Measurements from ENCODE around the gene UBTF.
"Not testable (repeated sequence)": the region's sequence is repeated elsewhere in the genome, so short reads cannot be mapped to it uniquely, and the experiment has no call there.

Gene UBTF

DNA sequence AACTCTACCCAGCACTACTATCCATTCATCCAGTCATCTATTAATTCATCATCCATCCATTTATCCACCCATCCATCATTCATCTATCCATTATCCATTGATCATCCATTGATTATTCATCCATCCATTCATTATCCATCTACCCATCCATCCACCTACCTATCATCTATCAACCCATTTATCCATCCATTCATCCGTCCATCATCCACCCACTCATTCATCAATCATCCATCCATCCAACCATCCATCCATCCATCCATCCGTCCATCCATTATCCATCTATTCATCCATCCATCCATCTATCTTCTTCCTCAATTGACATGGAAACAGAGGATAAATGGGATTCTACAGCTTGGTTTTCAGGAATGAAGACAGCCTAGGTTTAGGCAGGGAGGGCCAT is 36.4 kb upstream of the UBTF start:
- H3K27me3 ChIP-seq (ENCODE audit: insufficient read depth, low read length) = peaks cover 25% of the 10 kb centered on the region
- H3K4me3 ChIP-seq (ENCODE audit: low read length) = no peak overlapping the region
- H2AFZ ChIP-seq (ENCODE audit: low read depth, low read length) = no peak overlapping the region
- no peaks in the 10 kb centered on the region for H3K4me1 ChIP-seq (ENCODE audit: insufficient read depth, low read length)
- H3K9me3 ChIP-seq (ENCODE audit: low read length) = no peaks in the 10 kb centered on the region
- no peaks in the 10 kb centered on the region for H3K36me3 ChIP-seq (ENCODE audit: insufficient read depth, low read length)

DNA sequence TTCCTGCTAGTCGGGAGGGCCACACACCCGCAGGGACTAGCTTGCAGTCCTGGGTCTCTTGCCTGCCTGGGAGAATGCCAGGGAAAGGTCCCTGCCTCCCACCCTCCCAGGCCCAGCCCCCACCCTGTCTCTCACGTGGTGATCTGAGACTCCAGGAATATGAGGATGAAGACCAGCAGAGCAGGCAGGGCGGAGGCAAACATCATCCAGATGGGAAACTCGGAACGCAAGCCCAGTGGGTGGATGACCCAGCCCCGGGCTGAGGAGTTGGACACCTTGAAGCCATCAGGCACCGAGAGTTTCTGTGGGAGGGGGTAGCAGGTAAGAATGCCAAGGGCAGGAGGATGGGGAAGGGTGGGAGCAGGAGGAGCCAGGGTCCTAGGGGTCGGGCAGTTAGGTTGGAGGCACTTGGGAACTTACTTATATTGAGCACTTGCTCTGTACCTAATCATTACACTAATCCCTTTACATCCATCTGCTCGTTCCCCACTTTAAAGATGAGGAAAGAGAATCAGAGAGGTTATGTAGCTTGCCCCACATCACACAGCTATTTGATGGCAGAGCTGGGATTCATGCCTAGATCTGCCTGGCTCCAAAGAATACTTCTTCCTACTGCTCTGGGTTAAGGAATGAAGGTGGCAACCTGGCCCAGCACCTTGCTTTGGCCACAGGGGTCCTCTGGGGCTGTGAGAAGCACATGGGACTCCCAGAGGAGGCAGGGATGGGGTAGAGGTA is 35.1 kb upstream of the UBTF start:
- H3K27me3 ChIP-seq (ENCODE audit: insufficient read depth, low read length) = peaks cover 21% of the 10 kb centered on the region
- no peak overlapping the region for H3K4me3 ChIP-seq (ENCODE audit: low read length)
- no peaks in the 10 kb centered on the region for H3K36me3 ChIP-seq (ENCODE audit: insufficient read depth, low read length)
- no peak overlapping the region for H2AFZ ChIP-seq (ENCODE audit: low read depth, low read length)
- H3K9me3 ChIP-seq (ENCODE audit: low read length) = no peaks in the 10 kb centered on the region
- no peaks in the 10 kb centered on the region for H3K4me1 ChIP-seq (ENCODE audit: insufficient read depth, low read length)

DNA sequence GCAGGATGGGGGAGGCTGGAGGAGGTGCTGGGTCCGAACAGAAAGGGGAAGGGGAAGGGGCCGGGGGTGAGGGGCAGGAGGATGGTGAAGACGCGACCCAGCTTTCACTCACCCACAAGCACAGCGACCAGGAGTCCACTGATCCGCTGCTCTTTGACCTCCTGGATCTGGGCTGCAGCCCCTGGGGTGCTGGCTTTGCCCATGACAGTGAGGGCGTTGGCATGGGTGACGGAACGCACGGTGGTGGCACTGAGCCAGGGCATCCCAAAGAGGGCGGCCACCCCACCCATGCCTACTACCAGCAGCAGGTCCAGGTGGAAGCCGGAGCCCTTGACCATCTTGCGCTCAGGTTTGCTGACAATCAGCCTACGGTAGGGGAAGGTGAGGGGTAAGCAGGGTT is 33.5 kb upstream of the UBTF start:
- Histone ChIP-seq H3K36me3 (ENCODE audit: insufficient read depth, low read length) (no peaks in the 10 kb centered on the region), H2AFZ (ENCODE audit: low read depth, low read length) (no peak overlapping the region), H3K4me1 (ENCODE audit: insufficient read depth, low read length) (no peaks in the 10 kb centered on the region), H3K9me3 (ENCODE audit: low read length) (no peaks in the 10 kb centered on the region), H3K27me3 (ENCODE audit: insufficient read depth, low read length) (peaks cover 19% of the 10 kb centered on the region), H3K4me3 (ENCODE audit: low read length) (no peak overlapping the region)

DNA sequence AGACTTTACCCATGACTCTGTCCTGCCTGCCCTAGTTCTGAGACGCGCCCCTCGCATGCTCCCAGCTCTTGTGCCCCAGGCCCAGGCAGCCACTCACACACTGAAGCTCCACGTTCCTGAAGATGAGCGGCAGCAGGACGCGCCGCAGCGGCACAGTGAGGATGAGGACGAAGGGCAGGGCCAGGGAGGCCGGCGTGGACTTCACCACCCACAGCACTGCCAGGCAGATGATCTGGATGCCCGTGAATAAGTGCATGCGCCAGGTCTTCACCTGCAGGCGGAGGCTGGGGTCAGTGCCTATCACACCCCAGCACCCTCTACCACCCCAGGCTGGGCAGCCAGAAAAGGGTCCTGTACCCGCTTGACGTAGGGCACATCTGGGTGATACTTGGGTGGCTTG is 31.6 kb upstream of the UBTF start:
- H3K27me3 ChIP-seq (ENCODE audit: insufficient read depth, low read length) = peaks cover 26% of the 10 kb centered on the region

DNA sequence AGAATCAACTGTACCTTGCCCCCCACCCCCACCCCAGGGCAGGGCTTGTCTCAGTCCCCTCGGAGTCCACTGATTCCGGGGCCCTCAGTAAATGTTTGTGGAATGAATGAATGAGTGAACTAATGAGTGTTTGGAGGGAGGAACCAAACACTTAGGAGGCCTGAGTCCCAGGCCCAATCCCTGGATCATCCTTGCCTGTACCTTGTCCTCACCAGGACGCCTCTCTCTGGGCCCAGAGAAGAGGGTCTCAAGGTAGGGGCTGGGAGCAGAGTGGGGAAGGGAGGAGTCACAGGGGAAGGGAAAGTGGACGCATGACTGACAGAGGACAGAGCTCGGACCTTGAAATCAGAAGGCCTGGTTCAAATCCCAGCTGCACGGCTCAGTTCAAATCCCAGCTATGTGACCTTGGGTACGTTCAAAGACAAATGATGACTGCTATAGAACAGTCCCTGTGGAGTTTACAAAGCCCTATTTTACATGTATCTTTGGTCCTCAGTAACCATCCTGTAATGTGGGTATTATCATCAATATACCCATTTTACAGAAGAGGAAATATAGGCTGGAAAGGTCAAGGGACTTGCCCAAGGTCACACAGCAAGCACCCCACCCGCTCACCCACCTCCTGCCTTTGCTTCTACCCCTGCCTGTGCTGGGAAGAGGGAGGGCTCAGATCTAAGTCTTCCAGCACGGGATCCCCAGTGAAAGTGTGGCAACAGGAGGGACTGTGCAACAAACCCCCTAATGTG is 30.2 kb upstream of the UBTF start:
- Histone ChIP-seq H3K4me3 (ENCODE audit: low read length) (no peak overlapping the region), H3K36me3 (ENCODE audit: insufficient read depth, low read length) (no peaks in the 10 kb centered on the region), H3K4me1 (ENCODE audit: insufficient read depth, low read length) (no peaks in the 10 kb centered on the region), H3K27me3 (ENCODE audit: insufficient read depth, low read length) (peaks cover 29% of the 10 kb centered on the region), H3K9me3 (ENCODE audit: low read length) (no peaks in the 10 kb centered on the region), H2AFZ (ENCODE audit: low read depth, low read length) (no peak overlapping the region)

More for the DNA sequence above, 31.6 kb upstream of the UBTF start:
- Histone ChIP-seq H3K9me3 (ENCODE audit: low read length) (no peaks in the 10 kb centered on the region), H3K36me3 (ENCODE audit: insufficient read depth, low read length) (no peaks in the 10 kb centered on the region), H3K4me1 (ENCODE audit: insufficient read depth, low read length) (no peaks in the 10 kb centered on the region), H3K4me3 (ENCODE audit: low read length) (no peak overlapping the region), H2AFZ (ENCODE audit: low read depth, low read length) (no peak overlapping the region)

DNA sequence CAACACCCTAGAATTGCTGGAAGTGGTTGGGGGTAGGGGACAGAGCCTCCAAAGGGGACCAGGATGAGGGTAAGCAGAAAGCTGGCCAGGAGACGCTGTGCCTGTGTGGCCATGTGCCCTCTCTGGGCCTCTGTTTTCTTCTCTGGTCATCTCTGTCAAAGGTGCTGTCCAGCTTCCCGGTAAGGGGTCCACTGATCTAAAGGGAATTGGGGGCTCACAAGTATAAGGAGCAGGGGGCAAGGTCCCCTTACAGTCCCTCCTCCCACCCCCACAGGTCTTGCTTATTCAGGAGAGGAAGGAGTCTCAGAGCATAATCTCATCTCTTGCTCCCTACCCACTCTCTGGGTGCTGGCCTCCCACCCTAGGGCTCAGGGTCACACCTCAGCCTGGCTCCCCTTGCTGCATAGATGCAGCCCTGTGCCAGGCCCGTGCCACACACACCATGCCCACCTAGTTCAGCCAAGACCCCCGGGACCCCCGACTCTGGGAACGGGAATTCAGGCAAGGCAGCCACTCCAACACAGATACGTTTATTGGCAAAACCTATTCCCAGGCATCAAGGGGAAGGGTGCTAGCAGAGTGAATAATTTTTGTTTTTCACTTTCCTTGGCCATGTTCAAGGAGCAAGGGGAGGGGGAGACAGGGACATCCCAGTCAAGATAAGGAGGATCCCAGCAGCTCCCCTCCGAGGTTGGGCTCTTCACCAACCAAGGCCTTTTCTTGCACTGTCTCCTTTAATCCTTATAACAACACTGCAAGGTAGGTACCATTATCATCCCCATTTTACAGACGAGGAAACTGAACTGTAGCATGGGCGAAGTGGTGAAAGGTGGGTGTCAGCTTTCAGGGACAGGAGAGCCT is 28.6 kb upstream of the UBTF start:
- Histone ChIP-seq H2AFZ (ENCODE audit: low read depth, low read length) (no peak overlapping the region), H3K4me1 (ENCODE audit: insufficient read depth, low read length) (no peaks in the 10 kb centered on the region), H3K9me3 (ENCODE audit: low read length) (no peaks in the 10 kb centered on the region)

DNA sequence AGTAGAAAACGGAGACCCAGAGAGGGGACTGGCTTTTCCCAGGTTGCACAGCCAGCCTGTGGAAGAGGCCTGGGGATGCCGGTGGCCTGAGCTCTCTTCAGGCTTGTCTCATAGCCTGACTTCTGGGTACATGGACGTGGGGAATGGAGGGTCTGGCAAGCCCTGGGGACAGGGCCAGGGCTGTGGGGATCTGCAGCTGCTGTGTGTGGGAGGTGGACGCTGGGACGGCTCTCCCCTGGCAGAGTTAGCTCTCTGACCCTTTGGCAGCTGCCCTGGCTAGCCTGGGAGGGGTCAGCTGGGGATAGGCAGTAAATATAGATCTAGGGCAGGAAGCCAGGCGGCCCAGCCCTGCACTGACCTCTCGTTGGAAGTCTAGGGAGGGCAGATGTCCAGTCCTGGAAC is 28.0 kb upstream of the UBTF start:
- H3K4me3 ChIP-seq (ENCODE audit: low read length) = no peak overlapping the region
- no peaks in the 10 kb centered on the region for H3K36me3 ChIP-seq (ENCODE audit: insufficient read depth, low read length)
- no peaks in the 10 kb centered on the region for H3K4me1 ChIP-seq (ENCODE audit: insufficient read depth, low read length)
- peaks cover 26% of the 10 kb centered on the region for H3K27me3 ChIP-seq (ENCODE audit: insufficient read depth, low read length)
- no peaks in the 10 kb centered on the region for H3K9me3 ChIP-seq (ENCODE audit: low read length)
- no peak overlapping the region for H2AFZ ChIP-seq (ENCODE audit: low read depth, low read length)

More for the DNA sequence above, 28.6 kb upstream of the UBTF start:
- H3K36me3 ChIP-seq (ENCODE audit: insufficient read depth, low read length) = no peaks in the 10 kb centered on the region
- no peak overlapping the region for H3K4me3 ChIP-seq (ENCODE audit: low read length)
- peaks cover 28% of the 10 kb centered on the region for H3K27me3 ChIP-seq (ENCODE audit: insufficient read depth, low read length)

DNA sequence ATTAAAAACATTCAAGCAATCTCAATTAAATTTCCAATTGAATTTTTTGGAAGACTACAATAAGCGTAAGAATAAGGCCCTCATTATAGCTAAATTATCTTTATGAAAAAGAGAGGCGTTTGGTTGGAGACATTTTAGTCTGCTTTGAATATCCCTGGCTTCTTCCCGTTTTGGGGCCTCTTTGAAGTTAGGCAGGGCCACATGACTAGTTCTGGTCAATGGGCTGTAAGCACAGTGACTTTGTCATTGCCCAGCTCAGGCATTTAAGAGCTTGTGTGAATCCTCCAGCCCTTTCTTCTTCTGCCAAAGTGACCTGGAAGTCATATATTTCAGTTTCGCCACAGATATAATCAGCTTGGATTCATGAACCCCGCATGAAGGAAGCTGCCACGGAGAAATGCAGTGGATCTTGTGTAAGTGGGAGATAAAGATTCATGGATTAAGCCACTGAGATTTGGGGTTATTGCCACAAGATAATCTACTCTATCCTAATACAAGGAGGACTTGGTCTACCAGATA is 21.7 kb upstream of the UBTF start:
- Histone ChIP-seq H3K27me3 (ENCODE audit: insufficient read depth, low read length) (peaks cover 6% of the 10 kb centered on the region), H3K4me3 (ENCODE audit: low read length) (no peak overlapping the region), H3K4me1 (ENCODE audit: insufficient read depth, low read length) (no peaks in the 10 kb centered on the region)

DNA sequence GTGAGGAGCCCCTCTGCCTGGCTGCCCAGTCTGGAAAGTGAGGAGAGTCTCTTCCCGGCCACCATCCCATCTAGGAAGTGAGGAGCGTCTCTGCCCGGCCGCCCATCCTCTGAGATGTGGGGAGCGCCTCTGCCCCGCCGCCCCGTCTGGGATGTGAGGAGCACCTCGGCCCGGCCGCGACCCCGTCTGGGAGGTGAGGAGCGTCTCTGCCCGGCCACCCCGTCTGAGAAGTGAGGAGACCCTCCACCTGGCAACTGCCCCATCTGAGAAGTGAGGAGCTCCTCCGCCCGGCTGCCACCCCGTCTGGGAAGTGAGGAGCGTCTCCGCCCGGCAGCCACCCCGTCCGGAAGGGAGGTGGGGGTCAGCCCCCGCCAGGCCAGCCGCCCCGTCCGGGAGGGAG is 18.4 kb upstream of the UBTF start:
- H2AFZ ChIP-seq (ENCODE audit: low read depth, low read length); H3K27me3 ChIP-seq (ENCODE audit: insufficient read depth, low read length); H3K36me3 ChIP-seq (ENCODE audit: insufficient read depth, low read length); H3K9me3 ChIP-seq (ENCODE audit: low read length); H3K4me1 ChIP-seq (ENCODE audit: insufficient read depth, low read length); H3K4me3 ChIP-seq (ENCODE audit: low read length): not testable (repeated sequence)

More for the DNA sequence above, 21.7 kb upstream of the UBTF start:
- Histone ChIP-seq H3K9me3 (ENCODE audit: low read length) (no peaks in the 10 kb centered on the region), H2AFZ (ENCODE audit: low read depth, low read length) (no peak overlapping the region), H3K36me3 (ENCODE audit: insufficient read depth, low read length) (no peaks in the 10 kb centered on the region)

DNA sequence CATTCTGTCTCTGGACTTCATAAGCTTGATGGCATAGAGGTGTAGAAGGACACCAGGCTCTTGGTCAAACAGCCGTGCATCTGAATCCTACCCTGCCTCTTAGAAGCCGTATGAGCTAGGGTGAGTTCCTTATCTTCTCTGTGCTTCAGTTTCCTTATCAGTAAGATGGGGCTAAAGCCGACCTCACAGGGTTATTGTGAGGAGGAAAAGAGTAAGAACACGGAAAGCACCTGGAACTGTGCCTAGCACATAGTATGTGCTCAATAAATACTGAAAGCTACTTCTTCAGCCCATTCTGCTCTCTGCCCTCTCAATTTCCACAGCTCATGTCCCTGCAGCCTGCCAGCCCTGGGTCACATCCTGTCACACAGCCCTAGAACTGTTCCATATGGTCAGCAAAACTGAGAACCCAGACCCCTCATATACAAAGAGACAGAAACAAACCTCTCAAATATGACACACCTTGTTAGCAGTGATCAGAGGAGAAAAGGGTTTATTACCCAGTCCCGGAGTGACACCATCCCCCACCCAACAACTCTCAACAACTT is 17.0 kb upstream of the UBTF start:
- Histone ChIP-seq H2AFZ (ENCODE audit: low read depth, low read length) (no peak overlapping the region), H3K27me3 (ENCODE audit: insufficient read depth, low read length) (no peaks in the 10 kb centered on the region), H3K4me1 (ENCODE audit: insufficient read depth, low read length) (no peaks in the 10 kb centered on the region), H3K9me3 (ENCODE audit: low read length) (no peaks in the 10 kb centered on the region), H3K36me3 (ENCODE audit: insufficient read depth, low read length) (no peaks in the 10 kb centered on the region), H3K4me3 (ENCODE audit: low read length) (no peak overlapping the region)

DNA sequence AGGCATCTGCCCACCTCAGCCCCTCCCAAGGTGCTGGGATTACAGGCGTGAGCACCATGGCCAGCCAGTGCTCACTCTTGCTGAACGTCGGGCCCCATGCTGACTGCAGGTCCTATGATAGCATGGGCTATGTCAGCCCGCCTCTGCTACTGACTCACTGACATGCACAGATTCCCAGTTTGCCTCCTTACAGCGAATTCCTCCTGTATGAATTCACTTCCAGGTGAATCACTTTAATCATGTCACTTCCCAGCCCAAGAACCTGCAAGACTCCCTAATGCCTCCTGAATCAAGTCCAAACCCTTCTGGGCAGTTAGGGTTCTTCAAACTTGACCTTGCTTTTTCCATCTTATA is 16.1 kb upstream of the UBTF start:
- no peak overlapping the region for H2AFZ ChIP-seq (ENCODE audit: low read depth, low read length)
- no peaks in the 10 kb centered on the region for H3K4me1 ChIP-seq (ENCODE audit: insufficient read depth, low read length)
- H3K27me3 ChIP-seq (ENCODE audit: insufficient read depth, low read length) = no peaks in the 10 kb centered on the region
- H3K4me3 ChIP-seq (ENCODE audit: low read length) = no peak overlapping the region
- H3K9me3 ChIP-seq (ENCODE audit: low read length) = no peaks in the 10 kb centered on the region
- no peaks in the 10 kb centered on the region for H3K36me3 ChIP-seq (ENCODE audit: insufficient read depth, low read length)

DNA sequence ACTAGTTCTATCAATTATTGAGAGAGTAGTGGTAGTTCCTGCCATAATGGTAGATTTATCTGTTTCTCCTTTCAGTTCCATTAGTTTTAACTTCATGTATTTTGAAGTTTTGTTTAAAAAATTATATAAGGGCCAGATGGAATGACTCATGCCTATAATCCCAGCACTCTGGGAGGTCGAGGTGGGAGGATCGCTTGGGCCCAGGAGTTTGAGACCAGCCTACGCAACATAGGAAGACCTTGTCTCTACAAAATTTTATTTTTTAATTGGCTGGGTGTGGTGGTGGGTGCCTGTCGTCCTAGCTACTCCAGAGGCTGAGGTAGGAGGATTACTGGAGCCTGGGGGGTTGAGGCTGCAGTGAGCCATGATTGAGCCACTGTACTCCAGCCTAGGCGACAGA is 14.1 kb upstream of the UBTF start:
- Histone ChIP-seq H2AFZ (ENCODE audit: low read depth, low read length) (no peak overlapping the region), H3K4me3 (ENCODE audit: low read length) (no peak overlapping the region), H3K9me3 (ENCODE audit: low read length) (no peaks in the 10 kb centered on the region), H3K36me3 (ENCODE audit: insufficient read depth, low read length) (no peaks in the 10 kb centered on the region), H3K4me1 (ENCODE audit: insufficient read depth, low read length) (no peaks in the 10 kb centered on the region), H3K27me3 (ENCODE audit: insufficient read depth, low read length) (peaks cover 2% of the 10 kb centered on the region)

DNA sequence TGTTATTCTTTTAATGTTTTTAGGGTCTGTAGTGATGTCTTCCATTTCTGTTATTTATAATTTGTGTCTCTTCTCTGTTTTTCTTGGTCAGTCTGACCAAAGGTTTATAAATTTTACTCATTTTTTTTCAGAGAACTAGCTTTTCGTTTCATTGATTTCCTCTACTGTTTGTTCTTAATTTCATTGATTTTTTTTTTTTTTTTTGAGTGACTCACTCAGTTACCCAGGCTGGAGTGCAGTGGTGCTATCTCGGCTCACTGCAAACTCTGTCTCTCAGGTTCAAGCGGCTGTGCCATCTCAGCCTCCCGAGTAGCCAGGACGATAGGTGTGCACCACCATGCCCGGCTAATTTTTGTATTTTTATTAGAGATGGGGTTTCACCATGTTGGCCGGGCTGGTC is 12.6 kb upstream of the UBTF start:
- Histone ChIP-seq H2AFZ (ENCODE audit: low read depth, low read length) (no peak overlapping the region), H3K4me3 (ENCODE audit: low read length) (no peak overlapping the region), H3K4me1 (ENCODE audit: insufficient read depth, low read length) (no peaks in the 10 kb centered on the region), H3K27me3 (ENCODE audit: insufficient read depth, low read length) (peaks cover 2% of the 10 kb centered on the region), H3K36me3 (ENCODE audit: insufficient read depth, low read length) (no peaks in the 10 kb centered on the region), H3K9me3 (ENCODE audit: low read length) (no peaks in the 10 kb centered on the region)
